Keratinocyte (primary cell): ENCODE data around the gene HEXIM1. TPM values are rescaled to one million over a fixed set of nuclear protein-coding genes. Genes with fewer than 3 reads are reported as not detected.

Source experiments
- DNase-seq: peaks from one replicate; pipeline ENCODE4 v3.0.0-alpha.2; 2011; ENCODE audit warnings: low read depth, missing footprints, low spot score
- FAIRE-seq: peaks from 2 replicates; lab custom pipeline; 2011; peaks lifted over from hg19 to GRCh38; lab: Jason Lieb, UNC
- H2AFZ ChIP-seq: 2 replicates; pipeline ENCODE4 v1.6.0; 2012; ENCODE audit warnings: low read length, control low read depth, inconsistent platforms; ENCODE audit not compliant: control insufficient read depth
- H3K27ac ChIP-seq: 2 replicates; pipeline ENCODE4 v1.5.1; 2011; ENCODE audit warnings: low read length; ENCODE audit not compliant: control insufficient read depth, insufficient read depth
- H3K27me3 ChIP-seq: 3 replicates; pipeline ENCODE4 v1.6.0; 2011; ENCODE audit warnings: low read length; ENCODE audit not compliant: control insufficient read depth, insufficient read depth; ENCODE audit errors: extremely low read depth
- H3K36me3 ChIP-seq, 2 experiments: 2 replicates in 1 of 2; 3 replicates in 1 of 2; pipeline ENCODE4 v1.5.1; 2011; ENCODE audit warnings: low read length in 2 of 2, mild to moderate bottlenecking in 1 of 2; ENCODE audit not compliant: control insufficient read depth in 2 of 2, insufficient read depth in 2 of 2; ENCODE audit errors: extremely low read depth in 1 of 2
- H3K4me1 ChIP-seq: 3 replicates; pipeline ENCODE4 v1.5.1; 2011; ENCODE audit warnings: low read length; ENCODE audit not compliant: control insufficient read depth, insufficient read depth; ENCODE audit errors: extremely low read depth
- H3K4me2 ChIP-seq: 3 replicates; pipeline ENCODE4 v1.6.0; 2011; ENCODE audit warnings: low read depth, low read length; ENCODE audit not compliant: control insufficient read depth, insufficient read depth; ENCODE audit errors: extremely low read depth
- H3K4me3 ChIP-seq, 3 experiments: fragments of 200-600 bp in 1 of 3; sonication (generic) in 1 of 3; 2 replicates in 2 of 3; 3 replicates in 1 of 3; pipeline ENCODE4 v1.5.1; 2011 to 2016; ENCODE audit warnings: low read length in 3 of 3, mild to moderate bottlenecking in 3 of 3, control low read depth in 2 of 3, inconsistent platforms in 1 of 3, low read depth in 1 of 3, mixed read lengths in 1 of 3, mixed run types in 1 of 3, moderate library complexity in 1 of 3; ENCODE audit not compliant: control insufficient read depth in 2 of 3, insufficient read depth in 2 of 3; ENCODE audit errors: extremely low read depth in 1 of 3
- H3K79me2 ChIP-seq: 2 replicates; pipeline ENCODE4 v1.6.0; 2012; ENCODE audit warnings: low read length; ENCODE audit not compliant: control insufficient read depth, insufficient read depth
- H3K9ac ChIP-seq: 3 replicates; pipeline ENCODE4 v1.6.0; 2011; ENCODE audit warnings: low read length; ENCODE audit not compliant: control insufficient read depth, insufficient read depth; ENCODE audit errors: extremely low read depth
- H3K9me1 ChIP-seq: 3 replicates; pipeline ENCODE4 v1.6.0; 2011; ENCODE audit warnings: low read length; ENCODE audit not compliant: control insufficient read depth, insufficient read depth; ENCODE audit errors: extremely low read depth
- H3K9me3 ChIP-seq: 2 replicates; pipeline ENCODE4 v1.5.1; 2012; ENCODE audit warnings: low read depth, low read length; ENCODE audit not compliant: control insufficient read depth
- H4K20me1 ChIP-seq: 3 replicates; pipeline ENCODE4 v1.6.0; 2011; ENCODE audit warnings: low read length; ENCODE audit not compliant: control insufficient read depth, insufficient read depth; ENCODE audit errors: extremely low read depth
- CTCF ChIP-seq, 3 experiments: IDR thresholded peaks in 1 of 3; conservative IDR thresholded peaks in 1 of 3; optimal IDR thresholded peaks in 1 of 3; 2 replicates in 2 of 3; 3 replicates in 1 of 3; pipeline versions ENCODE3 to v1.5.1; 2011; ENCODE audit warnings: low read length in 3 of 3, mild to moderate bottlenecking in 3 of 3, moderate library complexity in 2 of 3, control low read depth in 1 of 3, inconsistent platforms in 1 of 3; ENCODE audit not compliant: insufficient read depth in 2 of 3; ENCODE audit errors: extremely low read depth in 1 of 3
- EZH2 ChIP-seq: IDR thresholded peaks from one replicate; pipeline ENCODE4 v1.6.1; 2012; ENCODE audit warnings: inconsistent platforms, mild to moderate bottlenecking, low read length, moderate library complexity
- dilution Hi-C: fragments of 300-500 bp; cut with MboI; formaldehyde crosslinking; loops from one replicate; pipeline ENCODE4 v1.7.0; 2020; ENCODE audit warnings: low sequenced_read_pairs; ENCODE audit not compliant: extremely low pct_ligation_motif_present
- polyA plus RNA-seq, 5 experiments: library from polyadenylated mRNA; depleted of rRNA in 3 of 5; stranded (reverse) in 3 of 5; stranded (forward) in 1 of 5; unstranded in 1 of 5; fragments of >200 nt; gene quantifications; 1 replicate in 1 of 5; 2 replicates in 3 of 5; 3 replicates in 1 of 5; pipeline versions ENCODE4 v1.2.1 to v1.2.3, GENCODE V29; 2011 to 2012; ENCODE audit warnings: missing spikeins in 2 of 5, low read depth in 1 of 5, low replicate concordance in 1 of 5

Gene HEXIM1
- polyA plus RNA-seq, 1 donor (not counting 4 experiments of a cell fraction or from before 2014, with no cell fraction given), result 19.9 TPM

- dilution Hi-C loops, result no loop called here
- no peaks in the 10 kb centered on the region for H3K9me3 ChIP-seq
- H4K20me1 ChIP-seq, result peaks cover 6% of the 10 kb centered on the region
- H3K27ac ChIP-seq, result peak overlapping the region; percentile 45
- TF ChIP-seq CTCF (optimal IDR thresholded peaks at IDR 0.05 in 1 of 3, IDR thresholded peaks at IDR 0.05 in 1 of 3, conservative IDR thresholded peaks at IDR 0.05 in 1 of 3; ENCODE audit: extremely low read depth in 1 of 3, insufficient read depth in 2 of 3, low read length in 3 of 3) (no peak), EZH2 (no peak)
- no peak for DNase-seq
- H3K9ac ChIP-seq, result peak overlapping the region; percentile 36
- H3K79me2 ChIP-seq, result no peaks in the 10 kb centered on the region
- no peaks in the 10 kb centered on the region for H3K9me1 ChIP-seq
- H2AFZ ChIP-seq, result no peak overlapping the region
- H3K4me2 ChIP-seq, result peak overlapping the region; percentile 37
- H3K4me3 ChIP-seq, result no peak overlapping the region
- peaks cover 39% of the 10 kb centered on the region for H3K4me1 ChIP-seq
- FAIRE-seq, result no peak
- H3K27me3 ChIP-seq, result no peaks in the 10 kb centered on the region
- peaks cover 57 to 67% of the 10 kb centered on the region in 2 experiments for H3K36me3 ChIP-seq
These were observed 45.4 kb upstream of the HEXIM1 start for GRCh38 chr17:45102856-45103255.

- H3K4me2 ChIP-seq, result no peak overlapping the region
- dilution Hi-C loops, result no loop called here
- H3K36me3 ChIP-seq, result peaks cover 56 to 72% of the 10 kb centered on the region in 2 experiments
- H2AFZ ChIP-seq, result no peak overlapping the region
- H3K4me3 ChIP-seq, result no peak overlapping the region
- TF ChIP-seq CTCF (optimal IDR thresholded peaks at IDR 0.05 in 1 of 3, IDR thresholded peaks at IDR 0.05 in 1 of 3, conservative IDR thresholded peaks at IDR 0.05 in 1 of 3; ENCODE audit: extremely low read depth in 1 of 3, insufficient read depth in 2 of 3, low read length in 3 of 3) (no peak), EZH2 (no peak)
- H3K9me3 ChIP-seq, result no peaks in the 10 kb centered on the region
- FAIRE-seq (no peak), DNase-seq (no peak)
- H4K20me1 ChIP-seq, result peaks cover 6% of the 10 kb centered on the region
- peak overlapping the region; percentile 45 for H3K27ac ChIP-seq
- H3K79me2 ChIP-seq, result no peaks in the 10 kb centered on the region
- H3K4me1 ChIP-seq, result peaks cover 34% of the 10 kb centered on the region
- no peaks in the 10 kb centered on the region for H3K9me1 ChIP-seq
- no peak overlapping the region for H3K9ac ChIP-seq
- no peaks in the 10 kb centered on the region for H3K27me3 ChIP-seq
These were observed 44.9 kb upstream of the HEXIM1 start for GRCh38 chr17:45103269-45103795.
